ENCODE measurements around the gene RBP2.

RBP2 gene

GRCh38 chr3:139458348-139458747 lies 18.0 kb downstream of the RBP2 start:
- no peak for DNase-seq (ENCODE audit: low read depth)
- TF ChIP-seq CTCF (IDR thresholded peaks at IDR 0.05; ENCODE audit: low read length, missing control alignments), result no peak
- no peak overlapping the region for H3K4me3 ChIP-seq (replicated peaks; ENCODE audit: low read depth, low read length)

- H3K4me3 ChIP-seq (replicated peaks; ENCODE audit: low read depth, low read length), result no peak overlapping the region
- no peak for DNase-seq (ENCODE audit: low read depth)
- no peak for TF ChIP-seq CTCF (IDR thresholded peaks at IDR 0.05; ENCODE audit: low read length, missing control alignments)
Observed at GRCh38 chr3:139457066-139457465, 19.2 kb downstream of the RBP2 start.

- no peak for TF ChIP-seq CTCF (IDR thresholded peaks at IDR 0.05; ENCODE audit: low read length, missing control alignments)
Observed at GRCh38 chr3:139456386-139456785, 19.9 kb downstream of the RBP2 start.

GRCh38 chr3:139455855-139456254 lies 20.5 kb downstream of the RBP2 start:
- DNase-seq (ENCODE audit: low read depth), result no peak
- no peak overlapping the region for H3K4me3 ChIP-seq (replicated peaks; ENCODE audit: low read depth, low read length)
- TF ChIP-seq CTCF (IDR thresholded peaks at IDR 0.05; ENCODE audit: low read length, missing control alignments), result no peak

More at GRCh38 chr3:139456386-139456785, 19.9 kb downstream of the RBP2 start:
- DNase-seq (ENCODE audit: low read depth), result no peak
- H3K4me3 ChIP-seq (replicated peaks; ENCODE audit: low read depth, low read length), result no peak overlapping the region

DNA sequence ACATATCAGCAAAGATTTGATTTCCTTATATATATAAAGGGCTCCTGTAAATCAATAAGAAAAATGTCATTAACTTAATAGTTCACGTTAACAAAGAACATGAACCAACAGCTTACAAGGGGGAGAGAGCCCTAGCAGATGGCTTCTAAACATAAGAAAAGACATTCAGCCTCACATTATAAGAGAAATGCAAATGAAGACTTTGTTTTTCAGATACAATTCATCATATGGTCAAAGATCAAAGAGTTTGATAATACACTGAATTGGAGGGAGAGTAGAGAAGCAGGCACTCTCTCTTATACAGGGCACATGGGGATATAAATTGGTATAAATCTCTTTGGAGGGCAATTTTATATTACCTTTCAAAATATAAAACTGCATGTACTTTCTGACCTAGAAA lies 21.1 kb downstream of the RBP2 start:
- TF ChIP-seq CTCF (IDR thresholded peaks at IDR 0.05; ENCODE audit: low read length, missing control alignments), result no peak
- no peak overlapping the region for H3K4me3 ChIP-seq (replicated peaks; ENCODE audit: low read depth, low read length)
- DNase-seq (ENCODE audit: low read depth), result no peak

DNA sequence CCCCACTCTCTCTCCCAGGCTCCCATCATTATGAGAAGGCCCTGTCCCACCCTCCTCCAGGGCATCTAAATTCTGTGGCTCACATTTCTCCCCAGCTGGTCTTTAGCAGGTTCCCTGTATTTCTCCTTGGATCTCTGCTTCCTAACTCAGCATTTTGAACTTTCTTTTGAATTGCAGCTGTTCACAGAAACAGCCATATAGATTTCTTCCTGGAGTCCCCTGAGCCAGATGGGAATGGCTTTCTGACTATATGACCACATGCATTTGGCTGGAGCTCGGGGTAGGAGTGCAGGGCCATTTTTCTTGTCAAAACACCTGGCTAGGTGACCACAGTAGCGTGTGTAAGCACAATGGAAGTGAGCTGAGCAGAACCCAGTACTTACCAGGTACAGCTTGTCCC lies 22.0 kb downstream of the RBP2 start:
- no peak overlapping the region for H3K4me3 ChIP-seq (replicated peaks; ENCODE audit: low read depth, low read length)
- no peak for DNase-seq (ENCODE audit: low read depth)
- no peak for TF ChIP-seq CTCF (IDR thresholded peaks at IDR 0.05; ENCODE audit: low read length, missing control alignments)

DNA sequence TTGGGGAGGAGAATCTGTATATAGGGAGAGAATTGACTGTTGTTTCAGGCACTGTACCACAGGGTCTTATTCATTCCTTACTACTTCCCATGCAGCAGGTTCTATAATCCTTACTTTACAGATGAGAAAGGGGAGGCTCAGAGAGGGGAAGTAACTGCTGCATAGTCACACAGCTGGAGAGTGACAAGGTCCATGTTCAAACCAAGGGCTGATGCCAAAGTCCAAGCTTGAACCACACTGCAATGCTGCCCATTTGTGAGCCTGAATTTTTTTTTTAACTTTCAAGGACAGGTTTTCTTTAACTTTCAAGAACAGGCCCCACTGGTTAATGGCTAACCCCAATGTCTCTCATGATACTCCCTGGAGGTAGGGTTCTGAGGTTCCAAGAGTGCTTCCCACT lies 26.2 kb downstream of the RBP2 start:
- no peak for DNase-seq (ENCODE audit: low read depth)
- H3K4me3 ChIP-seq (replicated peaks; ENCODE audit: low read depth, low read length), result no peak overlapping the region
- TF ChIP-seq CTCF (IDR thresholded peaks at IDR 0.05; ENCODE audit: low read length, missing control alignments), result no peak

Measured in fibroblast of pulmonary artery (primary cell).